Peyer's patch (tissue), 4 donors: ENCODE measurements around the gene ASTN1.

Source experiments
- CTCF ChIP-seq, 6 experiments: fragments of 450-650 bp in 4 of 6; fragments of 200-600 bp in 2 of 6; sonication (generic) in 1 of 6; IDR thresholded peaks; one replicate each; pipeline ENCODE4 v1.5.1; 2017 to 2019; ENCODE audit warnings: antibody characterized with exemption in 6 of 6, mild to moderate bottlenecking in 3 of 6, moderate library complexity in 1 of 6
- POLR2A ChIP-seq, 2 donors: fragments of 450-650 bp; IDR thresholded peaks; one replicate each; pipeline ENCODE4 v1.5.1; 2017; ENCODE audit warnings: antibody characterized with exemption in 2 of 2, mild to moderate bottlenecking in 2 of 2, moderate library complexity in 2 of 2

GRCh38 chr1:177067752-177068410 lies 96.6 kb downstream of the ASTN1 start:
- TF ChIP-seq CTCF (IDR thresholded peaks at IDR 0.05) = no peak
- TF ChIP-seq POLR2A (IDR thresholded peaks at IDR 0.05) = no peak
